ENCODE results near the gene N4BP2.

N4BP2 gene

DNA sequence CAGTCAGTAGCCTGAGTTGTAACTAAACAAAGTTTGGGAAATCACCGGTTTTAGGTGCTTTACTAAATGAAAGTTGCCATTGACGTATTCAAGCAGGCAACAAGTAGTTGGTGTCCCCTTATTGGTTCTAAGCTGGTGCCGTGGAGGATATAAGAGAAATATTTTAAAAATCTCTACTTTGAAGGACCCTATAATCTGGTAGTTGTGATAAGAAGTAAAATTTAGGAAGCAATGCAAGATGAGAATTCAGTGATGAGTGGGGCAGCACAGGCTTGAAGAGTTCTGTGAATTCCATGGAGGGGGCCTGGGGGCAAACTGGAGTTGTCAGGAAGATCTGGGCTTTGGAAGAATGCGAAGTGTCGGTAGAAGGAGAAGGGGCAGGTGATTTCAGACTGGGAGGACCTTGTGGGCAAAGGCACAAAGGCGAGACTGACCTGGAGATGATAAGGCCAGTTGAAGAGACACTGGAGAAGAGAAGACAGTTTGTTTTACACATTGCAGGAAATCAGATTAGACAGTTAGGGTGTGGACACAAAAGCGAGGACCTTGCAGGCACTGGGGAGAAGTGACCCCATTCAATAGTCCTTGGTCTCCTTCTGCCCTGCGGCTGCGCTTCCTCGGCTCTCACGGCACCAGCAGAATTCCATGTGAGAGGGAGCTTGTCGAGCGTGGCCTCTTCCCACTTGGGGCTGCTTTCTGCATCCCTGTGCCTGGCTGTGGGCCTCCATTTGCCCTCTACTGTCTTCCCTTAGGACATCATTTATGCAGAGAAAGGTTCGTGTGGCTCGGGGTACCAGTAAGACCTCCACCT is 141.4 kb downstream of the N4BP2 start:
- no peak for DNase-seq (ENCODE audit: extremely low spot score)
- ChIA-PET CTCF (interaction anchor here (0.7 kb wide), 1 partner anchor 931 kb away, joined by 4 read pairs; no protein-coding TSS in a partner anchor), POLR2A (interaction anchor here (1.6 kb wide), 1 partner anchor 142 kb away, joined by 3 read pairs; the partner anchor contains the start of gene N4BP2)
- TF ChIP-seq SUZ12 (IDR thresholded peaks at IDR 0.05) (no peak), TARDBP (IDR thresholded peaks at IDR 0.05) (no peak), NFRKB (IDR thresholded peaks at IDR 0.05) (no peak), BHLHE40 (IDR thresholded peaks at IDR 0.05; ENCODE audit: borderline replicate concordance) (no peak), FOXA1 (IDR thresholded peaks at IDR 0.05) (no peak), FOXK2 (IDR thresholded peaks at IDR 0.05) (no peak), L3MBTL2 (conservative IDR thresholded peaks at IDR 0.05) (no peak), HDGF (IDR thresholded peaks at IDR 0.05; ENCODE audit: borderline replicate concordance) (no peak), ELF4 (IDR thresholded peaks at IDR 0.05) (no peak), CTBP1 (IDR thresholded peaks at IDR 0.05; ENCODE audit: borderline replicate concordance) (no peak), ZNF384 (IDR thresholded peaks at IDR 0.05) (no peak), FOXM1 (IDR thresholded peaks at IDR 0.05; ENCODE audit: borderline replicate concordance) (no peak), ARNT (IDR thresholded peaks at IDR 0.05) (no peak), SP1 (IDR thresholded peaks at IDR 0.05) (no peak), LEF1 (IDR thresholded peaks at IDR 0.05; ENCODE audit: borderline replicate concordance) (no peak)
- TF ChIP-seq, protein P1, sequence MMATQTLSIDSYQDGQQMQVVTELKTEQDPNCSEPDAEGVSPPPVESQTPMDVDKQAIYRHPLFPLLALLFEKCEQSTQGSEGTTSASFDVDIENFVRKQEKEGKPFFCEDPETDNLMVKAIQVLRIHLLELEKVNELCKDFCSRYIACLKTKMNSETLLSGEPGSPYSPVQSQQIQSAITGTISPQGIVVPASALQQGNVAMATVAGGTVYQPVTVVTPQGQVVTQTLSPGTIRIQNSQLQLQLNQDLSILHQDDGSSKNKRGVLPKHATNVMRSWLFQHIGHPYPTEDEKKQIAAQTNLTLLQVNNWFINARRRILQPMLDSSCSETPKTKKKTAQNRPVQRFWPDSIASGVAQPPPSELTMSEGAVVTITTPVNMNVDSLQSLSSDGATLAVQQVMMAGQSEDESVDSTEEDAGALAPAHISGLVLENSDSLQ (IDR thresholded peaks at IDR 0.05): no peak

DNA sequence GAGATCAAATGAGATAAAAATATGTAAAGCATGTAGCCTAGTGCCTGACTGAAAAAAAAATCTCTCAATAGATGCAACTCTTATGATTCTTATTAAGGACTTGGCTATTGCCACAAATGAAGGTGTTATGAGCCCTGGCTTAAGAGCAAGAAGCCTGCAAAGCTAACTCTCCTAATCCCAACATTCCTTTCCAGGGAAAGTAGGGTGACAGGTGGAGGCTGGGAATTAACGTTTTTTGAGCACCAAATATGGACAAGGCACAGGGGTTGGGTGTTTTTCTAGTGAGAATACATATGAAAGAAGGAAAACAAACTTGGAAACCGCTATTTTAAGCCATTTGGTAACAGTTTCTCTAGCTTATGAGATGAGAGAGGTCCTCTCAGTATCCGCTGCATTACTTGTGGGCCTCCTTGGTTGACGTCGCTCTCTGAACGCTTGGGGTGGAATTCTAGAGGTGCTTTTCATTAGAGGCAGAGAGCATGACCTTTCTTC is 142.6 kb downstream of the N4BP2 start:
- ChIA-PET CTCF (interaction anchor here (1.3 kb wide), 1 partner anchor 118 kb away, joined by 3 read pairs; no protein-coding TSS in a partner anchor), POLR2A (interaction anchor here (1.6 kb wide), 1 partner anchor 143 kb away, joined by 3 read pairs; the partner anchor contains the start of gene N4BP2)

DNA sequence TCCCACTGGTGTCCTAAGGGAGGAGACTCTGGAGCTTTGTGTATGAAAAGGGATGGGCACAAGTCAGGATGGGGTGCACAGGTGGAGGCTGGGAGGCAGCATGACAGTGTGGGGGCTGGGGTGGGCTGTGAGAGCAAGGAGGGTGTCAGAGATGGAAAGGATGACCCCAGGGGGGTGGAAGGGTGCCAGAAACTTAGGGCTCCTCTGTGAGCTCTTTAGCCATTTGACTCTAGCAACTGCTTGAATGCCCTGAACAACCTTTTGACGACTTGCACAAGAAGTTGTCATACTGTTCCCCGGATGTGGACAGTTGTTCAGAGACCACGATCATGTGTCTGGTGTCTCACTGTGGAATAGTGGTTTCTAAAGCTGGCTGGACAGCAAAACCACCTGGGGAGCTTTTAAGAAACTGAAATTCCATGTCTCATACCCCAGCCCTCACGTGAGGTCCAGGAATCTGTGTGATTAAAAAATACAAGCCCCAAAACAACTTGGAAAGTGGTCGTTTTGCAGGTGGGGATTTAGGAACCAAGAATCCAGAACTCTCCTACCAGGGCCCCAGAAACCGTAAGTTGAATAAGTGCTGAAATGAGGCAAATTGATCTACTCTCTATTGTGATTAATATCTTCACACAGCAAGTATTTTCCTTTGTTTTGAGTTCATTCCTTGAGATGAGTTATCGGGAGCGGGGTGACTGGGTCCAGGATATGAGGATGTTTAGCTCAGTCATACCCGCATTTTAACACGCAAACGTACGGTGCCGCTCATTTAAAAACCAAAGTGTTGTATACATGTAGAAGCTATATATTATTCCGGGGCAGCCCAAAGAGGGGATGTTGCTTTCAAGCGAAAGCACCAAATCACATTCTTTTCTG is 143.6 kb downstream of the N4BP2 start:
- TF ChIP-seq CTBP1 (IDR thresholded peaks at IDR 0.05; ENCODE audit: borderline replicate concordance) (no peak), SP1 (IDR thresholded peaks at IDR 0.05) (no peak), L3MBTL2 (conservative IDR thresholded peaks at IDR 0.05) (no peak)
- no peak for DNase-seq (ENCODE audit: extremely low spot score)
- ChIA-PET POLR2A (no interaction called here), CTCF (interaction anchor here (1.3 kb wide), 1 partner anchor 117 kb away, joined by 3 read pairs; no protein-coding TSS in a partner anchor)

More for the DNA sequence above, 142.6 kb downstream of the N4BP2 start:
- TF ChIP-seq ELF4 (IDR thresholded peaks at IDR 0.05) (no peak), SUZ12 (IDR thresholded peaks at IDR 0.05) (no peak), BHLHE40 (IDR thresholded peaks at IDR 0.05; ENCODE audit: borderline replicate concordance) (no peak), TARDBP (IDR thresholded peaks at IDR 0.05) (no peak), FOXM1 (IDR thresholded peaks at IDR 0.05; ENCODE audit: borderline replicate concordance) (no peak), CTBP1 (IDR thresholded peaks at IDR 0.05; ENCODE audit: borderline replicate concordance) (no peak)
- DNase-seq (ENCODE audit: extremely low spot score): no peak

DNA sequence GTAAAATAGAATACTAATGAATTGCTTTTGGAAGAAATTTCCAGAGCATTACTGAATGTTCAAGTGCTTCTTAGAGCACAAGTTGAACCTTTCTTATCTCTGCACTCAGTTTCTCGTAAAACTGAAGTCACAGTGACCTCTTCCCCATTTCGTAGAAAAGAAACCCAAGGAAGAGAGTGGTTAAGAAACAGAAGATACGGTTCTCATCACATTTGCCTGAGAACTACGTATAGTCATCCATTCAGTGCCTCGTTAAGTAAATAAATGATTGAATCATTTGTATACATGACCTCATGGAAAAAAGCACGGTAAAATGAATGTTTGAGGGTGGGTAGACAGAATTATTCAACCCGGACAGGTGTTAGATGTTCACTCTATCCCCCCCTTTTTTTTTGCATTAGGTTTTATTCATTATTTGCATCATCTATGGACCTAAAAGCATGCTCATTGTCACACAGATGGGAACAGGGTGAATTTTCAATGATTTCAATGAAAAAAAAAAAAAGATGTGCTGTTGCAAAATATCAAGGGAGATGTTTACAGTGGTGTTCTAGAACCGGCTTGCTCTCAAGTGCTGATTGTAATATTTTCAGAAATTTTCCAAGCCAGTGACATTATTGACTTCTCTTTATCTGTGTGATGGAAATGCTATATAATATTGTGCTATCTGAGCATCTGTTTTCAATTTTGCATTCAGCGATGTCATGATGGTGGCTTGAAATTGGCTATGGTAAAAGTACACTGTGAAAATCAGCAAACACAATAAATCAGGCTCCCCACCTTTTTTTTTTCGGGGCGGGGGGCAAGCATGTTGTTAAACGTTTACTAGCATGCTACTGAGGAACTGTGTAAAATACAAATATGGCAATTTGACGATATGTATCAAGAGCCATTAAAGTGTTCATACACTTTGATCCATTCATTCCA is 144.5 kb downstream of the N4BP2 start:
- POLR2A ChIA-PET: no interaction called here
- no peak for DNase-seq (ENCODE audit: extremely low spot score)

DNA sequence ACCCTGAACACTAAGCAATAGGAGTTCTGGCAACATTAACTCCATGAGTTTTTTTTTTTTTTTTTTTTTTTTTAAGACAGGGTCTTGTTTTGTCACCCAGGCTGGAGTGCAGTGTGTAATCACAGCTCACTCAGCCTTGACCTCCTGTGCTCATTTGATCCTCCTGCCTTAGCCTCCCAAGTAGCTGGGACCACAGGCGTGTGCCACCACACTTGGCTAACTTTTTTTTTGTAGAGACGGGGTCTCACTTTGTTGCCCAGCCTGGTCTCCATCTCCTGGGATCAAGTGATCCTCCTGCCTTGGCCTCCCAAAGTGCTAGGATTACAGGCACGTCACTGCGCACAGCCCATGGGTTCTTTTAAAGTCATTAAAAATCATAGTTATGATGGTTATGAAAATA is 145.2 kb downstream of the N4BP2 start:
- TF ChIP-seq SP1 (IDR thresholded peaks at IDR 0.05): no peak
- no peak for TF ChIP-seq L3MBTL2 (conservative IDR thresholded peaks at IDR 0.05)
- no peak for TF ChIP-seq SUZ12 (IDR thresholded peaks at IDR 0.05)
- TF ChIP-seq TARDBP (IDR thresholded peaks at IDR 0.05): no peak
- TF ChIP-seq HDGF (IDR thresholded peaks at IDR 0.05; ENCODE audit: borderline replicate concordance): no peak
- no peak for TF ChIP-seq BHLHE40 (IDR thresholded peaks at IDR 0.05; ENCODE audit: borderline replicate concordance)
- no peak for TF ChIP-seq FOXK2 (IDR thresholded peaks at IDR 0.05)
- no peak for TF ChIP-seq ELF4 (IDR thresholded peaks at IDR 0.05)
- no peak for TF ChIP-seq CTBP1 (IDR thresholded peaks at IDR 0.05; ENCODE audit: borderline replicate concordance)
- no peak for TF ChIP-seq NFRKB (IDR thresholded peaks at IDR 0.05)
- TF ChIP-seq LEF1 (IDR thresholded peaks at IDR 0.05; ENCODE audit: borderline replicate concordance): no peak
- TF ChIP-seq ARNT (IDR thresholded peaks at IDR 0.05): no peak
- POLR2A ChIA-PET: no interaction called here
- no peak for DNase-seq (ENCODE audit: extremely low spot score)
- CTCF ChIA-PET: no interaction called here

More for the DNA sequence above, 144.5 kb downstream of the N4BP2 start:
- CTCF ChIA-PET: no interaction called here
- no peak for TF ChIP-seq SP1 (IDR thresholded peaks at IDR 0.05)
- TF ChIP-seq CTBP1 (IDR thresholded peaks at IDR 0.05; ENCODE audit: borderline replicate concordance): no peak
- no peak for TF ChIP-seq FOXK2 (IDR thresholded peaks at IDR 0.05)
- no peak for TF ChIP-seq ARNT (IDR thresholded peaks at IDR 0.05)
- TF ChIP-seq FOXM1 (IDR thresholded peaks at IDR 0.05; ENCODE audit: borderline replicate concordance): no peak
- no peak for TF ChIP-seq L3MBTL2 (conservative IDR thresholded peaks at IDR 0.05)
- TF ChIP-seq NFRKB (IDR thresholded peaks at IDR 0.05): no peak
- no peak for TF ChIP-seq LEF1 (IDR thresholded peaks at IDR 0.05; ENCODE audit: borderline replicate concordance)
- TF ChIP-seq TARDBP (IDR thresholded peaks at IDR 0.05): no peak
- TF ChIP-seq ZNF384 (IDR thresholded peaks at IDR 0.05): no peak
- TF ChIP-seq, protein P1 (IDR thresholded peaks at IDR 0.05): no peak
